Measurements from ENCODE around the gene GPR179. TPM values are rescaled to one million over a fixed set of nuclear protein-coding genes. Genes with fewer than 3 reads are reported as not detected.

GPR179 gene
- total RNA-seq, 1 experiment from 2014 or later, result not detected

DNA sequence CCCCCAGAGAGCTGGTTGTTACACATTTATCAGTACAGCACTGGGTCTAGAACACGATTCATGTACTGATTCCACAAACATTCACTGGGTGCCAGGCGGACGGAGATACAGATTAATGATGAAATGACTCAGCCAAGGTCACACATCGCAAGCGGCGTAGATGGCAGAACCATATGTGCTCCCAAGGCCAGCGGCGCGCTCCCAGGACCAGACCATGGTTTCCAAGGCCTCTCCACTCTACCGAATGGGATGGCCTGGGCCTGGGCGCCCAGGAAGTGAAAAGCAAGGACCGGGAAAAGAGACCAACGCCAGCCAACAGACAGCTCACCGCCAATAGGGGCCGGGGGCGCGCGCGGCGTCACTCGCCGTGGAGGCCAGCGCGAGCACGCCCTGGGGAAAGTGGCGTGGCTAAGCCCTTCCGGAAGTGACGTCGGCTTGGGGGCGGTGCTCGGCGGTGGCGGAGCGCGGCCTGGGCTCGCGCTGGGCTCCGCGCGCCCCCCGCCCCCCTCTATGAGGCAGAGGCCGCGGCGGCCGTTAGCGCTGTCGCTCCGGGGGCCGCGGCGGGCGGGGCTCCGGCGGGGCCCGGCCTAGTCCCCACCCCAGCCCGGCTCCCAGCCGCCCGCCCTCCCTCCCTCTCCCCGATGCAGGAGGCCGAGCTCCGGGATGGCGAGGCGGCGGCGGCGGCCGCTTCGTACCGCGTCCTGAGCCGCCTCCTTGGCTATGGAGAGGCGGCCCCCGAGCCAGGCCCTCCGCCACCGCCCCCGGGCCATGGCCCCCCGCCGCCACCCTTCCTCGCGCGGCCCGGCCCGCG is 7.9 kb upstream of the GPR179 start, which contains the start of gene SOCS7:
TSS of gene SOCS7 (plus strand) at position 433 of the 811 bp plus-strand sequence. CDS start at position 642, 209 bp downstream.
- Mint-ChIP-seq H3K9me3 (no peaks in the 10 kb centered on the region), H3K27ac (peak within 1 kb of the TSS; percentile 76 to 86 (median 86); a peak in 6 of 7 replicates), H3K36me3 (ENCODE audit: insufficient read depth in 1 of 3, low read depth in 3 of 3) (no peaks in the 10 kb centered on the region; a peak in 1 of 7 replicates), H3K4me1 (peaks cover 38 to 48% of the 10 kb centered on the region in 2 experiments), H3K27me3 (ENCODE audit: low read depth) (no peaks in the 10 kb centered on the region), H3K4me3 (peak within 1 kb of the TSS; percentile 72 to 90)
- Histone ChIP-seq H3K23me2 (ENCODE audit: insufficient read length, low read depth, low read length, poor library complexity, severe bottlenecking) (peaks cover 8% of the 10 kb centered on the region), H2BK120ac (ENCODE audit: low read depth, low read length, poor library complexity, severe bottlenecking) (no peak within 1 kb of the TSS), H4K91ac (ENCODE audit: insufficient read length, low read depth, low read length) (no peak within 1 kb of the TSS), H2AFZ (ENCODE audit: low read length) (no peak within 1 kb of the TSS), H3K9me3 (ENCODE audit: control insufficient read depth, low read depth, low read length) (no peaks in the 10 kb centered on the region), H3K27me3 (ENCODE audit: insufficient read depth, low read length) (no peaks in the 10 kb centered on the region), H2AK5ac (ENCODE audit: insufficient read length, low read length) (no peak within 1 kb of the TSS), H3K4me1 (ENCODE audit: insufficient read depth, low read length) (peaks cover 7% of the 10 kb centered on the region; the same call in 1 of the 2 replicates), H2BK20ac (ENCODE audit: low read depth, low read length, poor library complexity, severe bottlenecking) (no peak within 1 kb of the TSS), H3K23ac (ENCODE audit: insufficient read length, low read depth, low read length) (no peak within 1 kb of the TSS), H3K27ac (ENCODE audit: insufficient read length, low read depth, low read length) (no peak within 1 kb of the TSS), H4K20me1 (ENCODE audit: control insufficient read depth, insufficient read depth, insufficient read length) (no peaks in the 10 kb centered on the region), H3K4ac (ENCODE audit: low read depth, low read length) (no peak within 1 kb of the TSS), H2BK5ac (ENCODE audit: insufficient read length, low read length) (no peak within 1 kb of the TSS), H3K18ac (ENCODE audit: insufficient read length, low read depth, low read length) (peak within 1 kb of the TSS; percentile 43), H2BK12ac (ENCODE audit: insufficient read length, low read depth, low read length) (no peak within 1 kb of the TSS), H3T11ph (ENCODE audit: low read length) (no peak within 1 kb of the TSS), H3K79me1 (ENCODE audit: insufficient read depth, low read depth, low read length, poor library complexity, severe bottlenecking) (peaks cover 3% of the 10 kb centered on the region), H3K9ac (ENCODE audit: extremely low read depth, insufficient read length, low read length) (peak within 1 kb of the TSS; percentile 47), H3K4me2 (ENCODE audit: insufficient read depth, insufficient read length, low read length) (peak within 1 kb of the TSS; percentile 81), H3K14ac (ENCODE audit: insufficient read depth, low read length) (peak within 1 kb of the TSS; percentile 45), H4K8ac (replicated peaks; ENCODE audit: insufficient read length, low read depth, low read length) (no peak within 1 kb of the TSS), H4K5ac (ENCODE audit: insufficient read length, low read depth, low read length) (no peak within 1 kb of the TSS), H2BK15ac (ENCODE audit: low read depth, low read length) (no peak within 1 kb of the TSS), H3K56ac (ENCODE audit: insufficient read length, low read depth, low read length) (no peak within 1 kb of the TSS), H3K79me2 (ENCODE audit: insufficient read depth, low read length) (peaks cover 7% of the 10 kb centered on the region; the same call in 1 of the 2 replicates)
- no CpG with 5 or more reads among the region's 84 CpGs for WGBS (ENCODE audit: extremely low coverage, insufficient read length, low lambda C conversion rate)
- DNase-seq, result peak; percentile 94
- TF ChIP-seq, protein P1, sequence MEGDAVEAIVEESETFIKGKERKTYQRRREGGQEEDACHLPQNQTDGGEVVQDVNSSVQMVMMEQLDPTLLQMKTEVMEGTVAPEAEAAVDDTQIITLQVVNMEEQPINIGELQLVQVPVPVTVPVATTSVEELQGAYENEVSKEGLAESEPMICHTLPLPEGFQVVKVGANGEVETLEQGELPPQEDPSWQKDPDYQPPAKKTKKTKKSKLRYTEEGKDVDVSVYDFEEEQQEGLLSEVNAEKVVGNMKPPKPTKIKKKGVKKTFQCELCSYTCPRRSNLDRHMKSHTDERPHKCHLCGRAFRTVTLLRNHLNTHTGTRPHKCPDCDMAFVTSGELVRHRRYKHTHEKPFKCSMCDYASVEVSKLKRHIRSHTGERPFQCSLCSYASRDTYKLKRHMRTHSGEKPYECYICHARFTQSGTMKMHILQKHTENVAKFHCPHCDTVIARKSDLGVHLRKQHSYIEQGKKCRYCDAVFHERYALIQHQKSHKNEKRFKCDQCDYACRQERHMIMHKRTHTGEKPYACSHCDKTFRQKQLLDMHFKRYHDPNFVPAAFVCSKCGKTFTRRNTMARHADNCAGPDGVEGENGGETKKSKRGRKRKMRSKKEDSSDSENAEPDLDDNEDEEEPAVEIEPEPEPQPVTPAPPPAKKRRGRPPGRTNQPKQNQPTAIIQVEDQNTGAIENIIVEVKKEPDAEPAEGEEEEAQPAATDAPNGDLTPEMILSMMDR (conservative IDR thresholded peaks at IDR 0.05), result no peak
